HG03025 (cell line): ENCODE results near the gene LACRT.
"Not testable (repeated sequence)": the region's sequence is repeated elsewhere in the genome, so short reads cannot be mapped to it uniquely, and the experiment has no call there.

Experiments used
- ATAC-seq: cut with Tn5 transposase; IDR thresholded peaks from one replicate; pipeline ENCODE4 v1.9.1; 2021; ENCODE audit warnings: mild to moderate bottlenecking, moderate library complexity; ENCODE audit not compliant: unreplicated experiment, low FRiP score

LACRT gene

GRCh38 chr12:54634795-54635194, at the start of gene LACRT:
Gene LACRT, minus strand, starts transcription at chr12:54634895. Its CDS starts 54 bp downstream, at chr12:54634841.
- no peak for ATAC-seq

DNA sequence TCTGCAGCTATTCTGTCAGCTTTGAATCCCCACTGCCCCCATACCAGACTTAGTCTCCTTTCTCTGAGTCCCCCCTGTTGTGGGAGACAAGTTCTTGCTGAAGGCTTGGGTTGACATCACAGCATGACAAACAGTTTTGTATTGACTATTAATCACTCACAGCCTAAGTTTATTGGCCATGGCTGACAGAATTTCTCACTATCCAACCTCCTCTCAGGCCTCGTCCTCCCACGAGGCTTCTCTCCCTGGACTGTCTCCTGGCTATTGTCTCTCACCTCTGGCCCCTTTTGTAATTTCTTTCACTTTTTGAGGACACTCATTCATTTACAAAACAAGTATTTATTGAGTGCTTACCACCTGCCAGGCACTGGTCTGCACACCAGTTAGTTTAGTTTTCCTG, 48.7 kb upstream of the LACRT start:
- no peak for ATAC-seq

- ATAC-seq: no peak
These were observed 48.0 kb upstream of the LACRT start for GRCh38 chr12:54682674-54683073.

GRCh38 chr12:54680374-54680773, 45.7 kb upstream of the LACRT start:
- no peak for ATAC-seq

DNA sequence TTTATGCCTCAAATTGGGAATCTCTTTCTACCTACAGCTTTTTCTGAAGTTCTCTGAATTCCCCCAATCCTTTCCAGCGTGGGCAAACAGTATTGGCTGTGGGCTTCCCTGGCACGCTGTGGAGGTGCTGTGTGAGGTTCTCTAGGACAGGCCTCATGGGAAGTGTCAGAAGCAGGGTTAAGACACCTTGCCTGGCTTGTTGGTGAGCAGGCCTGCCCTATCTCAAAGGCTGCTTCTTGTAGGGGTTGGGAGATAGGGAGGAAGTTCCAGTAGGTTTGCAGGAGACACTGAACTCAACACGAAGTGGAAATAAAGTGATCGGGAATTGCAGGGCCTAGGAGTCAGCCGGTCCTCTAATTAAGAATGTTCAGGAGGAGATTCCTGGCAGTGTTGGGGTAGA, 43.4 kb upstream of the LACRT start:
- no peak for ATAC-seq

DNA sequence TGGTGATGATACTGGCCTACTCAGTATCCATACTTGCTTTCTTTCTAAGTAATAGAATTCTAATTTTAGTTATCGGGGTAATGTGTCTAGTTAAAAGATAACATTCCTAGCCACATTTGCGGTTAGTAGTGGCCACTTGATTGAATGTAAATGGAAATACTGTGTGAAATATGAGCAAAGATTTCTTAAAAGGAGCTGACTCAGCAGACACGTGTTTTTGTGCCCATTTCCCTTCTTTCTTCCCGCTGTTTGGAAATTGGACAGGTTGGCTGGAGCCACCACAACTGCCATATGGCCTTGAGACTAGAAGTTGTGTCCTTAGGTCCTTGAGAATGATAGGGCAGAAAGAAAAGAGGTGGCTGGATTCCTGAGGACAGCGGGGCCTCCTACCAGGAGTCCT, 33.2 kb upstream of the LACRT start:
- no peak for ATAC-seq

DNA sequence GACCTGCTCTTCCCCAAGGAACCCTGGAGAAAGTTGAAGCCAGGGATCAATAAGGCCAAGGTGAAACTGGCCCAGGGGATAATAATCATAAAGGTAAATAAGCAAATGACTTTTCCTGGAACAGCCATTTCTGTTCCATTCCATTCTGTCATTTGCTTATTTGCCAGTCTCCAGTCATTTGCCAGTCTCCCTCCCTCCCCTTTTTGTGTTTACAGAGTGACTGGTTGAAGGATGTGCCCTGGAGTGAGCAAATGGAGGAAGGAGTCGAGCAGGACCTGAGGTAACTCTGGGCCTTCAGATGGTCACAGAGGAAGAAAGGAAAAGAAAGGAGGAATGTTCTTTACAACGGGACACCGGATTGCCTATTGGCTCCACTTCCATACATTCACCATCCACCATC, 31.3 kb upstream of the LACRT start:
- ATAC-seq: no peak

- not testable (repeated sequence) for ATAC-seq
These were observed 30.4 kb upstream of the LACRT start for GRCh38 chr12:54665022-54665635.

- no peak for ATAC-seq
These were observed 28.9 kb upstream of the LACRT start for GRCh38 chr12:54663603-54664002.

- no peak for ATAC-seq
These were observed 27.3 kb upstream of the LACRT start for GRCh38 chr12:54662026-54662425.

- ATAC-seq: peak; percentile 69
These were observed 26.4 kb upstream of the LACRT start for GRCh38 chr12:54661048-54661447.

GRCh38 chr12:54660320-54660962, 25.7 kb upstream of the LACRT start:
- no peak for ATAC-seq

DNA sequence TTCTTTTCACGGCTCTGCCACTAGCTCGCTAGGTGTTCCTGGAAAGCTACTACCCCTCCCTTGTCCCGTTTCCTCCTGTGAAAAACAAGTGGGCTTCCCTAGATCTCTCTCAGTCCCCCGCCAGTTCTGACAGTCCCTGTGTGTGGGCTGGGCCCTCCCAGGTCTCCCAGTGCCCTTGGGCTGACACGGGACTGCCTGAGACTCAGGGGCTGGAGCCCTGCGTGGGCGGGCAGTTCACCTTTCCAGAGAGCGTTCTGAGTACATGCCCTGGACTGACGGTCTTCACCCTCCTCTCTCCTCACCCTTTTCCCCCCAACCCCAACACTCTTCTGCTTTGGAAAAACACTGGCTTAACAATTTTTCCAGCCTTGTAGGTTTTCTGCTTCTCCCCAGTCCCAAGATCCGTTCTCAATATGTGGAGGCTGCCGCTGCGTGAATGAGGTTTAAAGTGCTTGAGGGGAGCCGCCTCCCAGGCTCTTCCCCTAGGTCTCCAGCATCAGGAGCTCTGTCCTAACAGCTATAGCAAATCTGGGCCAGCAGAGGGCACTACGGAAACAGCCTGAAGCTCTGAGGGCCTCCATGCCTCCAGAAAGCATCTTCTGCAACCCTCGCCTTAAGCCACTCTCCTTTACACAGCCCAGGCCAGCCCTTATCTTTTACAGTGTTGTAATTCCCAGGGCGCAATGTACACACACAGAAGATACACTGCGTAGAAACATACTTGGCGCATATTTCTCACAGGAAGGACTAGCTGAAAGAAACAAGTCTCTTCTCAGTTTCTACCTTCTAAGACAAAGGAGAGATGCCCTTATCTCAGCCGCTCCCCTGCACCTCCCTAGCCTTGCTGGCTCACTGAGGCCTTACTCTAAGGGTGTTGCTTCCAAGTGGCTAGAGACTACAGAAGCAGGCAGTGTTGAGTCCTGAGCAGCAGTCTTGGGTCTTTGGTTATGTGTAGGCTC, 23.9 kb upstream of the LACRT start:
- peak; percentile 66 for ATAC-seq

GRCh38 chr12:54657105-54657607, 22.5 kb upstream of the LACRT start:
- ATAC-seq: no peak

- no peak for ATAC-seq
These were observed 20.2 kb upstream of the LACRT start for GRCh38 chr12:54654926-54655325.

DNA sequence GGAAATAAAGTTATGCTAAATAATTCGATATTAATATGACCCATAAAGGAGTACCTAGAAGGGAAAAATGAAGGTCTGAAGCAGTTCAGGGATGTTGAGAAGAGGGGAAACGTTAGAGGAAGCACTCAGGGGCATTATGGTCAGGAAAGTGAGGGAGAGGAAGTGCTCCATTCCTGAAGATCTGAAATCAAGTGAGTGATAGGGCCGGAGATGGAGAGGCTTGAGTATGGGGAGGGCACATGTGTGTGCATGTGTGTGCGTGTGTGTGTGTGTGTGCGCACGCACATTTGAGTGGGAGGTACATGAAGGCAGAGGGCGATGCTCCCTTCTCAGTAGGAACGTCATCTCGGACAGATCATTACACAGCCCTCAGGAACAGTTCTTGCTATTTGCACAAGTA, 18.3 kb upstream of the LACRT start:
- no peak for ATAC-seq

GRCh38 chr12:54650889-54651288, 16.2 kb upstream of the LACRT start:
- ATAC-seq: no peak

- no peak for ATAC-seq
These were observed 15.7 kb upstream of the LACRT start for GRCh38 chr12:54650409-54650808.

DNA sequence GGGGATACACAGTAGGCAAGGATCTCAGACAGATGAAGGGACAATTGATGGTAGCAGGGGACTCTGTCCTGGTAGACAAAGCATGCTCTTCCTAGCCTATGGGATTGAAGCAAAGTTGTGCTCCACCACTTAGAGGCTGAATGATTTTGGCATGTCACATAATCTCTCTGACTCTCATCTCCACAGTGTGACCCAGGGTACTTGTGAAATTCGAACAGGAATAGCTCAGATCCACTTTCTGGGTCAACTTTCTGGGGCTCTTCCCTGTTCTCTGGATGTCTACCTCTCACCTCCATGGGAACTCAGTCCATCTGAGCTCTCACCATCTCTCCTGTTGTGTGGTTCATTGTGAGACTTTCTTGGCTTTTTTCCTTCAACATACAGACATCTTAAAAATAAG, 15.1 kb upstream of the LACRT start:
- ATAC-seq: no peak

- no peak for ATAC-seq
These were observed 13.6 kb upstream of the LACRT start, which contains the start of gene DCD for GRCh38 chr12:54648265-54648664. Gene DCD, minus strand, starts transcription at chr12:54648365. Its CDS starts 62 bp downstream, at chr12:54648303.

DNA sequence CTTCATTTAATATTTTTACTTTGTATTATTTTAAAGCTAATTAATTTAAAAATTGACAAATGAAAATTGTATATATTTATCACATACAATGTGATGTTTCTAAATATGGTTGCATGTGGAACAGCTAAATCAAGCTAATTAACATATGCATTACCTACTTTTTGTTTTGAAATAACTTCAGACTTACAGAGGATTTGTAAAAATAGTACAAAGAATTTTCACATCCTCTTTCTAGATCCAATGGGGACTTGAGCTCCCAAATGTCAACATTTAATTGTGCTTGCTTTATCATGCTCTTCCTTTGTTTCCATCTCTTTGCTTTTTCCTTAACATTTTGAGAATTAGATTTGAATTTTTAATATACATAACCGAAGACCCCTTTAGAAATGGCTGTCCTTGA, 6.9 kb upstream of the LACRT start:
- ATAC-seq: no peak
